ENCODE results near the gene SMR3A.

Gene SMR3A

GRCh38 chr4:70334681-70335080 is 25.9 kb upstream of the SMR3A start, which contains the start of gene CABS1:
TSS of gene CABS1 (plus strand) at chr4:70334981. CDS start at chr4:70335040, 59 bp downstream.
- H3K4me1 ChIP-seq (ENCODE audit: control insufficient read depth, low read length) = no peaks in the 10 kb centered on the region
- no peak within 1 kb of the TSS for H3K4me3 ChIP-seq (ENCODE audit: low read length)
- no peaks in the 10 kb centered on the region for H3K9me2 ChIP-seq (replicated peaks; ENCODE audit: control insufficient read depth, low read length)
- no peaks in the 10 kb centered on the region for H4K20me1 ChIP-seq (ENCODE audit: control insufficient read depth, insufficient read depth, low read depth, low read length)
- H3F3A ChIP-seq (ENCODE audit: control insufficient read depth, insufficient read depth) = no peaks in the 10 kb centered on the region
- H3K79me2 ChIP-seq (ENCODE audit: control insufficient read depth, low read length) = no peaks in the 10 kb centered on the region
- no peaks in the 10 kb centered on the region for H3K27me3 ChIP-seq (ENCODE audit: control insufficient read depth, low read length)
- no peak for TF ChIP-seq EZH2phosphoT487 (IDR thresholded peaks at IDR 0.05; ENCODE audit: borderline replicate concordance, low read length)
- TF ChIP-seq CTCF (IDR thresholded peaks at IDR 0.05; ENCODE audit: low read depth, low read length, poor library complexity, severe bottlenecking) = no peak
- no peak within 1 kb of the TSS for H3K27ac ChIP-seq (ENCODE audit: low read depth, low read length)
- no peak within 1 kb of the TSS for H3K4me2 ChIP-seq (ENCODE audit: low read length)
- H3K36me3 ChIP-seq (ENCODE audit: control insufficient read depth, low read length) = no peaks in the 10 kb centered on the region
- no peaks in the 10 kb centered on the region for H3K9me3 ChIP-seq (ENCODE audit: control insufficient read depth, insufficient read depth, low read length)

- no peaks in the 10 kb centered on the region for H4K20me1 ChIP-seq (ENCODE audit: control insufficient read depth, insufficient read depth, low read depth, low read length)
- TF ChIP-seq CTCF (IDR thresholded peaks at IDR 0.05; ENCODE audit: low read depth, low read length, poor library complexity, severe bottlenecking) (no peak), EZH2phosphoT487 (IDR thresholded peaks at IDR 0.05; ENCODE audit: borderline replicate concordance, low read length) (no peak)
Observed at GRCh38 chr4:70336043-70336442, 24.5 kb upstream of the SMR3A start.

GRCh38 chr4:70337886-70338420 is 22.6 kb upstream of the SMR3A start:
- TF ChIP-seq CTCF (IDR thresholded peaks at IDR 0.05; ENCODE audit: low read depth, low read length, poor library complexity, severe bottlenecking) = no peak
- no peak for TF ChIP-seq EZH2phosphoT487 (IDR thresholded peaks at IDR 0.05; ENCODE audit: borderline replicate concordance, low read length)
- no peak overlapping the region for H3K4me3 ChIP-seq (ENCODE audit: low read length)
- no peaks in the 10 kb centered on the region for H3K9me3 ChIP-seq (ENCODE audit: control insufficient read depth, insufficient read depth, low read length)
- H3K27ac ChIP-seq (ENCODE audit: low read depth, low read length) = no peak overlapping the region
- H3K4me2 ChIP-seq (ENCODE audit: low read length) = no peak overlapping the region
- peaks cover 9% of the 10 kb centered on the region for H3K4me1 ChIP-seq (ENCODE audit: control insufficient read depth, low read length)
- no peaks in the 10 kb centered on the region for H3K79me2 ChIP-seq (ENCODE audit: control insufficient read depth, low read length)
- H3F3A ChIP-seq (ENCODE audit: control insufficient read depth, insufficient read depth) = no peaks in the 10 kb centered on the region
- no peaks in the 10 kb centered on the region for H3K9me2 ChIP-seq (replicated peaks; ENCODE audit: control insufficient read depth, low read length)
- H3K36me3 ChIP-seq (ENCODE audit: control insufficient read depth, low read length) = no peaks in the 10 kb centered on the region
- no peaks in the 10 kb centered on the region for H3K27me3 ChIP-seq (ENCODE audit: control insufficient read depth, low read length)
- H4K20me1 ChIP-seq (ENCODE audit: control insufficient read depth, insufficient read depth, low read depth, low read length) = no peaks in the 10 kb centered on the region

More at GRCh38 chr4:70336043-70336442, 24.5 kb upstream of the SMR3A start:
- no peaks in the 10 kb centered on the region for H3K79me2 ChIP-seq (ENCODE audit: control insufficient read depth, low read length)
- H3K27ac ChIP-seq (ENCODE audit: low read depth, low read length) = no peak overlapping the region
- no peaks in the 10 kb centered on the region for H3K27me3 ChIP-seq (ENCODE audit: control insufficient read depth, low read length)
- no peak overlapping the region for H3K4me3 ChIP-seq (ENCODE audit: low read length)
- no peaks in the 10 kb centered on the region for H3K36me3 ChIP-seq (ENCODE audit: control insufficient read depth, low read length)
- H3K4me1 ChIP-seq (ENCODE audit: control insufficient read depth, low read length) = peaks cover 6% of the 10 kb centered on the region
- H3K9me2 ChIP-seq (replicated peaks; ENCODE audit: control insufficient read depth, low read length) = no peaks in the 10 kb centered on the region
- H3K9me3 ChIP-seq (ENCODE audit: control insufficient read depth, insufficient read depth, low read length) = no peaks in the 10 kb centered on the region
- H3F3A ChIP-seq (ENCODE audit: control insufficient read depth, insufficient read depth) = no peaks in the 10 kb centered on the region
- no peak overlapping the region for H3K4me2 ChIP-seq (ENCODE audit: low read length)
